Activated CD4-positive, alpha-beta memory T cell treated with anti-CD3 and anti-CD28 coated beads for 36 hours (primary cell): ENCODE measurements around the gene A1BG. TPM values are rescaled to one million over a fixed set of nuclear protein-coding genes. Genes with fewer than 3 reads are reported as not detected.

ENCODE experiments used
- CTCF ChIA-PET: fragments of 350-600 bp; sonication (Branson Sonifier 250); formaldehyde crosslinking; loops from one replicate; lab custom pipeline; 2021; ENCODE audit warnings: antibody characterized with exemption, inconsistent platforms; lab: Charles Lee
- POLR2A ChIA-PET: fragments of 350-600 bp; sonication (Branson Sonifier 250); formaldehyde crosslinking; loops from one replicate; lab custom pipeline; 2021; ENCODE audit warnings: antibody characterized with exemption; lab: Charles Lee
- DNase-seq: peaks from one replicate; pipeline ENCODE4 v3.0.0-alpha.2; 2020
- H3K27ac Mint-ChIP-seq: one replicate; pipeline ENCODE4 v1.8.0; 2021; ENCODE audit warnings: mixed read lengths
- H3K27me3 Mint-ChIP-seq: one replicate; pipeline ENCODE4 v1.8.0; 2021; ENCODE audit warnings: mixed read lengths
- H3K36me3 Mint-ChIP-seq: one replicate; pipeline ENCODE4 v1.8.0; 2021; ENCODE audit warnings: mixed read lengths
- H3K4me1 Mint-ChIP-seq: one replicate; pipeline ENCODE4 v1.8.0; 2021; ENCODE audit warnings: low read depth, mixed read lengths
- H3K4me3 Mint-ChIP-seq: one replicate; pipeline ENCODE4 v1.8.0; 2021; ENCODE audit warnings: mild to moderate bottlenecking, mixed read lengths
- H3K9me3 Mint-ChIP-seq: one replicate; pipeline ENCODE4 v1.8.0; 2021; ENCODE audit warnings: mixed read lengths
- intact Hi-C: fragments of 100-400 bp; cut with micrococcal nuclease; formaldehyde crosslinking; loops from one replicate; pipeline ENCODE4 v1.15.1; 2023
- microRNA-seq: library from miRNA; unstranded; fragments of <30 nt; microRNA quantifications from one replicate; pipeline ENCODE4 v1.2.0, GENCODE V29; 2022; ENCODE audit warnings: borderline number of aligned reads, borderline microRNAs expressed, borderline replicate concordance
- total RNA-seq, 2 experiments: library from RNA; stranded (reverse); gene quantifications; one replicate each; pipeline ENCODE4 v1.2.3, GENCODE V29; 2021

The A1BG gene
- total RNA-seq, 2 experiments from 2014 or later = 9.9 to 12.9 TPM

- peaks cover 62% of the 10 kb centered on the region for H3K36me3 Mint-ChIP-seq
- intact Hi-C loops = loop anchor here (2.0 kb wide), 1 partner anchor 75 kb away; the partner anchor contains the start of gene ZNF544
These were observed 49.0 kb downstream of the A1BG start for GRCh38 chr19:58304255-58304654.

GRCh38 chr19:58300620-58301019 lies 52.7 kb downstream of the A1BG start:
- intact Hi-C loops = no loop called here
- no peak overlapping the region for H3K27ac Mint-ChIP-seq

More at GRCh38 chr19:58304255-58304654, 49.0 kb downstream of the A1BG start:
- no peak for DNase-seq
- ChIA-PET CTCF (no interaction called here), POLR2A (no interaction called here)
- peak overlapping the region; percentile 92 for H3K27ac Mint-ChIP-seq
- no peaks in the 10 kb centered on the region for H3K27me3 Mint-ChIP-seq
- H3K9me3 Mint-ChIP-seq = no peaks in the 10 kb centered on the region
- peaks cover 42% of the 10 kb centered on the region for H3K4me1 Mint-ChIP-seq
- H3K4me3 Mint-ChIP-seq = peak overlapping the region; percentile 89

GRCh38 chr19:58296104-58296503 lies 57.2 kb downstream of the A1BG start:
- H3K36me3 Mint-ChIP-seq = peaks cover 83% of the 10 kb centered on the region
- intact Hi-C loops = no loop called here
- no peaks in the 10 kb centered on the region for H3K27me3 Mint-ChIP-seq
- H3K27ac Mint-ChIP-seq = no peak overlapping the region
- H3K4me1 Mint-ChIP-seq = no peaks in the 10 kb centered on the region
- DNase-seq = no peak
- H3K4me3 Mint-ChIP-seq = no peak overlapping the region
- ChIA-PET CTCF (no interaction called here), POLR2A (no interaction called here)
- peaks cover 46% of the 10 kb centered on the region for H3K9me3 Mint-ChIP-seq

More at GRCh38 chr19:58300620-58301019, 52.7 kb downstream of the A1BG start:
- Mint-ChIP-seq H3K9me3 (peaks cover 7% of the 10 kb centered on the region), H3K4me3 (no peak overlapping the region), H3K36me3 (peaks cover 55% of the 10 kb centered on the region), H3K27me3 (no peaks in the 10 kb centered on the region), H3K4me1 (peaks cover 13% of the 10 kb centered on the region)
- POLR2A ChIA-PET = no interaction called here
- CTCF ChIA-PET = no interaction called here
- no peak for DNase-seq

Small RNA genes within 50 kb of the gene (microRNA-seq; reads per million reads assigned to microRNA genes)
- gene MIR4754 (not detected), gene MIR6806 (not detected)

Other genes with a start within 250 kb of the A1BG start
- 1 to 10 TPM; 4.2 to 4.4 TPM for gene ZNF329, start 202.7 kb downstream of the A1BG start, total RNA-seq
- gene ZNF274, start 170.4 kb downstream of the A1BG start, total RNA-seq = 10 to 100 TPM; 19.1 to 19.6 TPM
- gene ZNF544, start 124.6 kb downstream of the A1BG start, total RNA-seq = 10 to 100 TPM; 39.6 to 45.4 TPM
- gene ZNF8, start 74.5 kb downstream of the A1BG start, total RNA-seq = 1 to 10 TPM; 3.7 to 3.9 TPM
- 10 to 100 TPM; 37.1 to 42.3 TPM for gene ERVK3-1, start 48.1 kb downstream of the A1BG start, total RNA-seq
- gene ZSCAN22, start 26.5 kb downstream of the A1BG start, total RNA-seq = 1 to 10 TPM; 3.1 to 3.3 TPM
- under 1 TPM; 0.31 to 0.93 TPM for gene ZNF497, start 9.3 kb upstream of the A1BG start, total RNA-seq
- gene ZNF837, start 27.5 kb upstream of the A1BG start, total RNA-seq = 1 to 10 TPM; 2.1 to 2.4 TPM
- 1,000 to 10,000 TPM; 1,415 to 1,438 TPM for gene RPS5, start 33.8 kb upstream of the A1BG start, total RNA-seq
- gene RNF225, start 42.2 kb upstream of the A1BG start, total RNA-seq = under 1 TPM; 0.21 to 0.31 TPM
- gene ZNF584, start 55.2 kb upstream of the A1BG start, total RNA-seq = 10 to 100 TPM in 1 of 2 experiments, 1 to 10 TPM in 1; 8.3 to 10.7 TPM
- 1 to 10 TPM; 3.1 to 3.6 TPM for gene ZNF132, start 86.7 kb upstream of the A1BG start, total RNA-seq
- 1 to 10 TPM; 7.7 to 7.8 TPM for gene ZNF324B, start 98.1 kb upstream of the A1BG start, total RNA-seq
- 1 to 10 TPM; 7.0 to 8.3 TPM for gene ZNF324, start 113.6 kb upstream of the A1BG start, total RNA-seq
- 1 to 10 TPM; 6.4 to 7.5 TPM for gene ZNF446, start 122.9 kb upstream of the A1BG start, total RNA-seq
- gene SLC27A5, start 158.5 kb upstream of the A1BG start, total RNA-seq = 10 to 100 TPM; 16.7 to 17.0 TPM
- 1 to 10 TPM; 9.9 to 10.0 TPM for gene ZBTB45, start 166.3 kb upstream of the A1BG start, total RNA-seq
- 100 to 1,000 TPM; 404 to 408 TPM for gene TRIM28, start 190.6 kb upstream of the A1BG start, total RNA-seq
- gene CHMP2A, start 201.6 kb upstream of the A1BG start, total RNA-seq = 100 to 1,000 TPM; 120 to 122 TPM
- gene UBE2M, start 205.1 kb upstream of the A1BG start, total RNA-seq = 100 to 1,000 TPM; 107 to 111 TPM
- gene MZF1, start 219.8 kb upstream of the A1BG start, total RNA-seq = 10 to 100 TPM; 13.3 to 14.4 TPM